Left lobe of liver (tissue), 2 donors: ENCODE data around the gene ATP11A. TPM values are rescaled to one million over a fixed set of nuclear protein-coding genes. Genes with fewer than 3 reads are reported as not detected.

Experiments
- ATAC-seq: fragments of 200-7000 bp; cut with Tn5 transposase; one replicate; pipeline ENCODE4 v1.9.1; 2020; ENCODE audit warnings: mild to moderate bottlenecking, moderate library complexity
- DNase-seq: peaks from one replicate; pipeline ENCODE4 v3.0.0-alpha.2; 2020; ENCODE audit warnings: low spot score
- total RNA-seq: library from RNA; stranded (reverse); gene quantifications from one replicate; pipeline ENCODE4 v1.2.1, GENCODE V29; 2021
- donor health status: DM: no; HTN: no; CAD: no; lungs with moderate emphysema.
- donor health status: DM: no; HTN: yes; CAD: no.

ATP11A gene
- total RNA-seq, 1 donor from 2014 or later, result 36.0 TPM

DNA sequence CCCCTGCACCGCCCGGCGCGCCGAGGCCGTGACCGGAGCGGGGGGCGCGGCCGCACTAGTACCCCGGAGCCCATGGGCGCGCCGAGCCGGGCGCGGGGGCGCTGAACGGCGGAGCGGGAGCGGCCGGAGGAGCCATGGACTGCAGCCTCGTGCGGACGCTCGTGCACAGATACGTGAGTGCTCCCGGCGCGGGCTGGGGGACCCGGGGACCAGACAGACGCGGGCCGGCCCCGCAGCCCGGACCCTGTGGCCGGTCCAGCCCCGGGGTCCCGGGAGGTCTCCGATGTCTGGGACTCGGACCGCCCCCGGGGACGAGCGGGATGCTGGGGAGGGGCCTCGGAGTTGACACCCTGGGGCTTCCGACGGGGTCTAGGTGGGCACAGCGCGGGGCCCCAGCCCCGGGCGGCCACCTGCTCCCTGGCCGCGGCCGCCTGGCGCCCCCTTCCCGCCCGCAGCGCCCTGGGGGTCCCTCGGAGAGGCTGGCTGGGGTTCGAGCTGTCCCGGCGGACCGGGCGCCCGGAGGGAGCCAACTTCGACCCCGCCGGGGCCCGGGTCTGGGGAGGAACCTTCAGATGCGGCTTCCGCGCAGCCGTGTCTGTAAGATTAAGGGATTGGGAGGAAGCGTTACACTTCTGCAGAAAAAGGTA, 568 bp downstream of the ATP11A start:
- ATAC-seq, result peak; percentile 5
- no peak for DNase-seq

GRCh38 chr13:112692104-112692503, 2.3 kb downstream of the ATP11A start:
- DNase-seq (no peak), ATAC-seq (no peak)

- ATAC-seq (no peak), DNase-seq (no peak)
Observed at GRCh38 chr13:112692586-112692985, 2.7 kb downstream of the ATP11A start.

- ATAC-seq, result no peak
- DNase-seq, result peak; percentile 44
Observed at GRCh38 chr13:112693831-112694497, 4.1 kb downstream of the ATP11A start.

DNA sequence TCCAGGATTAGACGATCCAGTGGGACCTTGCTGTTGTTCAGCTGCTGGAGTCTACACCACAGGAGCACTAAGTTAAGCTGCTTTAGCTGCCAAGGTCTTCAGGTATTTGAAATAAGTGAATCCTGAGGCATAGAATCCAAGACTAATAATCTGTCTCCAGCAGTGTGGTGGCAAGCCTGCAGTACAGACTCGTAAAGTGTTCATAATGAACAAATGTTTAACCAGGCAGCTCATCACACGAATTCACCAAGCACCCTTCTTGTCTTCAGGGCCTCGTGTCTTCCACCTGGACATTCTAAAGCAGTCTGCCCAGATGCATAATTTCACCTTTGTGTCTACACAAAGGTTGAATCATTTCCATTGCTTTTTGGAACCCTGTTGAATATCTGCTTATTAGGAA, 5.3 kb downstream of the ATP11A start:
- ATAC-seq, result no peak
- DNase-seq, result no peak

GRCh38 chr13:112696001-112696868, 6.4 kb downstream of the ATP11A start:
- ATAC-seq (no peak), DNase-seq (peak; percentile 42)

GRCh38 chr13:112696869-112697465, 7.1 kb downstream of the ATP11A start:
- no peak for DNase-seq
- ATAC-seq, result no peak

GRCh38 chr13:112697756-112698655, 8.2 kb downstream of the ATP11A start:
- DNase-seq, result peak; percentile 60
- ATAC-seq, result peak; percentile 82

DNA sequence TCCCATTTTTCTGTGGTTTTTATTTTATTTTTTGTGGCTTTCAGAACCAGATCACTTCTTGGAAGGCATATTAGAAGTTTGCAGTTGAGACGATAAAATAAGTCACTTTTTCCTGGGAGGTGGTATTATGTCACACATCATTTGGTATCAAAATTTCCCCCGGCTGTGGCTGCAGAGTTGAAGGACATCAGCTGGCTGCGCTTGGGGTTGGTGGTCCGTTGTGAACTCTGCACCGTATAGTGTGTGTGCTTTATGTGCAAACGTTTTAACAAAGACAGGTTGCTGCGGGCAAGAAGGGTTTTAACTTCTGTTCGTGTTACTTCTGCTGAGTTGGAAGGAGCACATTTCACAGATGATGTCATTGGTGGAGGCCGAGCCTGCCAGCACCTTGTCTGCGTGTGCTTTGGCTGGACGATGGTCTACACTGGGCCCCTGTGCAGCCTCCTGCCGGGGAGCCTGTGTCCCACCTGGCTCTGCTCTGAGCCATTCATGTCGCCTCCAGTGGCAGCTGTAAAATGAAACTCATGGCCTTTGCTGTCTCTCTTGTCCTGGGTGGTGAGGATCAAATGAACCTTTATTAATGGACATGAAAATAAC, 9.6 kb downstream of the ATP11A start:
- no peak for ATAC-seq

DNA sequence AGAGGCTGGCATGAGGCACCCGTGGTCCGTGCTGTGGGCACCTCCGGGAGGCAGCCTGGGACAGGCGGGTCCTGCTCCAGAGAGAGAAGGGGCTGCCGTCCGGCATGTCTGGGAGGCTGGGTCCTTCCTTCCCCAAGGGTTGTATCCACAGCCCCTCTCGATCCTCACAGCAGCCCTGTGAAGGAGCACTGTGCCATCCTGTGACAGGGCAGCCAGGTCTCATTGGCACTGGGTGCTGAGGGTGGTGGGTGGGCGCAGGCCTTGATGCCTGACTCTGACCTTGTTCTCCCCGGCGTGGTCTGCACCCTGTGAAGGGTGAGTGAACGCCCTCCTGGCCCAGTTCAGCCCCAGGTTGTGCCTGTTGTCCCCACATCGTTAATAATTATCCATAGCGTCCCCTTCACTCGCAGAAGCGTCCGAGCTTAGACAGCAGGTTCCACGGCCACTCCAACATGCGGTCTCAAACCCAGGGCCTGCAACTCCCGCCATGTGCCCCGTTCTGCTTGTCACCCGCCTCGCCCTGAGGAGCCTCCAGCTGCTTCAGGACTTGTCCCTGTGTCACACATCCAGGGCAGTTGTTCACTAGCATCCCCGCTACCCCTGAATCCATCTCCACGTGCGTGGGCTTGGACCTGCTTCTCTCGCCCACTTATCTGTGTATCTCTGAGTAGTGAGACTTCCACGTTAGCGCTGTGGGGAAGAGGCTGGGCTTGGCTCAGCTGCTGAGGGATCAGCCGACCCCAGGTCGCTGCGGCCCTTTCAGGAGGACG, 10.6 kb downstream of the ATP11A start:
- ATAC-seq, result peak; percentile 3
- peak; percentile 39 for DNase-seq

More for the DNA sequence above, 9.6 kb downstream of the ATP11A start:
- DNase-seq, result peak; percentile 35

GRCh38 chr13:112702341-112702985, 12.6 kb downstream of the ATP11A start:
- DNase-seq (peak; percentile 28), ATAC-seq (no peak)

DNA sequence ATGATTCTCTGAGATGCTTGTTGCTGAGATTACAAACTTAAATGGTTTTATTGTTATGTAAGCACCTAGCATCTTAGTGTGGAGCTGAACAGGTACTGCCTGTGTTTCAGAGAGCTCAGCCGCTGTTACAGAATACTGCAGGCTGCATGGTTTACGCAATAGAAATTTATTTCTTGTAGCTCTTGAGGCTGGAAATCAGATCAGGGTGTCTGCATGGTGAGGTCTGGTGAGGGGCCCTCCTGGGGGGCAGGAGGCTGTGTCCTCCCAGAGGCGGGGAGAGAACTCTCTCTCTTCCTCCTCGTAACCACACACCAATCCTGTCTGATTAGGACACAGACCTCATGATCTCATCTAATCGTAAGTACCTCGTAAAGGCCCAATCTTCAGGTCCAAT, 13.1 kb downstream of the ATP11A start:
- no peak for ATAC-seq
- peak; percentile 18 for DNase-seq

- DNase-seq (peak; percentile 30), ATAC-seq (no peak)
Observed at GRCh38 chr13:112703449-112704284, 13.8 kb downstream of the ATP11A start.

DNA sequence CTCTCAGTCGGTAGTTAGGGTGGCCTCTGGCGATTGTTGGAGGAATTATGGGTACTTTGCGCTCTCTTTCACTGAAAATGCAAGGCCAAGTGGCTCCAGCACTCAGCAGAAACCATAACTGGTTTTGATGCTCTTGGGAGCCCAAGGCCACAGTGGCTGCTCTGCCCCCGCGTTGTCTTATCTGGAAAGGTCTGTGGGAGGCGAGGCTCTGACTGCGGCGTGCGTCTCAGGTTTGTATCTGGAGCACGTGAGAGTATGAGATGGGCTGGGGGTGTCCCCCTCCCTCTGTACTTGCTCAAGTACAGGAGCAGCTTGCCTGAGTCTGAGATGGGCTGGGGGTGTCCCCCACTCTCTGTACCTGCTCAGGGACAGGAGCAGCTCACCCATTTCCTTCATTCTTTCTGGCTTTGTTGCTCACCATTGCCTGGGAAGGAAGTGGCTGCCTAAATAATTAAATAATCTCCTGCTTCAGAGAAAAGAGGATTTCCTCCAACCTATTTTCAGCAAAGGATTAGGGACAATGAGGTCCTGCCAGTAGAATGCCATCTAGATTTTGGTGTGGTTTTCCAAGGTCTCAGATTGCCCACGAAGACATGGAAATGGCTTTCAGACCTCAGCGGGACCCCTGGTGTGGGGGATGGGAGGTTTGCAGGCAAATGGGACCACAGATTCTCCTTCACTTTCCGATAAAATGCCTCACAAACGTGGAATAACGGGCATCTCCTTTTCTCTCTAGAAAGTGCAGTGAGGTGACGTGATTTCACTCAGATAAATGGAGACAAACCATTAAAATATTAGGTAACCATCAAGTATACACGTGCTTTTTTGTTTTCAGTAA, 14.7 kb downstream of the ATP11A start:
- ATAC-seq, result peak; percentile 15
- no peak for DNase-seq

- DNase-seq, result no peak
- no peak for ATAC-seq
Observed at GRCh38 chr13:112705286-112705685, 15.4 kb downstream of the ATP11A start.

DNA sequence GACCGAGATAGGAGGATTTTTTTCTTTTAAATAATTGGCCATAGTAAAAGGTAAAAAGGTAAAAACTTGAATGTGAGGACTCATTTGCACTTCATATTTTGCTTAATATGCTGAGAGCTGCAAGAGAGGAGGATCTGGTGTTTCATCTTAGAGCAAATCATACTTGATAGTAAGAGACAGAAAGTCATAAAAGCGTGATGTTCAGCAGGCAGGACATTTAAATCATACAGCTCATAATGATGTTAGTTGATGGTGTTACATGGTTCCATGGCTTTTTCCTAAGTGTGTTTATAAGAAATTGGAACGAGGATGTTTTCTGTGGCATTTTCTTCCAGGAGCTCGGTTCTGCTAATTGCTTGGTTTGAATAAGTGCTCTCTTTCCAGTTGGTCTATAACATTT, 16.3 kb downstream of the ATP11A start:
- ATAC-seq (no peak), DNase-seq (no peak)
